Lower leg skin (tissue), 3 donors: ENCODE results near the gene FAM13A.

Experiments
- CTCF ChIP-seq, 3 donors: fragments of 450-650 bp; IDR thresholded peaks; one replicate each; pipeline ENCODE4 v1.5.1; 2016; ENCODE audit warnings: antibody characterized with exemption in 3 of 3, mild to moderate bottlenecking in 3 of 3, moderate library complexity in 2 of 3
- POLR2A ChIP-seq, 2 donors: fragments of 450-650 bp; IDR thresholded peaks; one replicate each; pipeline ENCODE4 v1.6.1; 2016 to 2017; ENCODE audit warnings: antibody characterized with exemption in 2 of 2, mild to moderate bottlenecking in 1 of 2, moderate library complexity in 1 of 2

GRCh38 chr4:88754796-88755195 lies 302.2 kb downstream of the FAM13A start:
- TF ChIP-seq CTCF (IDR thresholded peaks at IDR 0.05): no peak
- no peak for TF ChIP-seq POLR2A (IDR thresholded peaks at IDR 0.05)
